Islet of Langerhans (tissue), 1 donor: ENCODE measurements around the gene RAPGEF2.
A peak's percentile ranks its signal among the peaks of the same experiment; 100 is the strongest.
"Not testable (repeated sequence)": the region's sequence is repeated elsewhere in the genome, so short reads cannot be mapped to it uniquely, and the experiment has no call there.

ENCODE experiments used
- FAIRE-seq: peaks from one replicate; lab custom pipeline; 2011; peaks lifted over from hg19 to GRCh38; lab: Jason Lieb, UNC

RAPGEF2 gene

GRCh38 chr4:159102622-159103383 is at the start of gene RAPGEF2:
Gene RAPGEF2, plus strand, starts transcription at chr4:159103079. Its CDS starts 1,084 bp downstream, at chr4:159104163.
- no peak for FAIRE-seq

DNA sequence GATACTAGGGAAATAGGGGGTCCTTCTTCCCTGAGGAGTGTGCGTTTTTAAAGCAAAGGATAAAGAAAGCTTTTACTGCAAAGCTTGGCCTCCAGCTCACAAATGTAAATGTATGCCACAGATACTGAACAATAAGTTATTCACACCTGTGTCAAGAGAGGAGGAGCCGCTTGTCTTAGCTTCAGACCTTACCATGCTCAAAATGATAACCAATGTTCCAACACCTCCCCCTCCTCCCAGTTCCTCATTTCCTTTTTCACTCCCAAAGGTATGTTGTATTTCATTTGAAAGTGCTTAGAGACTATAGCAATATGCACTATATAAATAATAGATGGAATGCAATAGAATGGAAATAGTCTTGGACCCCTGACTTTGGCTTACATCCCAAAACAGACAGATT is 47.0 kb upstream of the RAPGEF2 start:
- no peak for FAIRE-seq

DNA sequence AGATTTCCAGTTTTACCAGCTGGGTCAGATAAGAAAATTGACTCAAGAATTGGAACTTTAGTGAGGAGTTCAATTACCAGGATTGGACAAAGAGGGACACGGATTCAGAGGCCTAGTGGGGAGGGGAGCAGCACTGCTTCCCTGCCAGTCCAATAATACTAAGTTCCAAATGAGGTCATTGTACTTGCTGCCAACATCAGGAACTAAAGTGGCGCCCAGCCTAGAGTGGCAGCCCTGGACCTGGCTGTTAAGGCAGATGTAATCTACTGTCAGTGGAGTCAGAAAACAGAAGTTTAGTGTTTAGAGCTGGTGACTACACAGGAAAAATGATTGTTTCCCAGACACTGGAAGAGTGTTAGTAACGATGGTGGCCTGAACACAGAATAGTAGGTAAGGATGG is 42.7 kb upstream of the RAPGEF2 start:
- FAIRE-seq = no peak

DNA sequence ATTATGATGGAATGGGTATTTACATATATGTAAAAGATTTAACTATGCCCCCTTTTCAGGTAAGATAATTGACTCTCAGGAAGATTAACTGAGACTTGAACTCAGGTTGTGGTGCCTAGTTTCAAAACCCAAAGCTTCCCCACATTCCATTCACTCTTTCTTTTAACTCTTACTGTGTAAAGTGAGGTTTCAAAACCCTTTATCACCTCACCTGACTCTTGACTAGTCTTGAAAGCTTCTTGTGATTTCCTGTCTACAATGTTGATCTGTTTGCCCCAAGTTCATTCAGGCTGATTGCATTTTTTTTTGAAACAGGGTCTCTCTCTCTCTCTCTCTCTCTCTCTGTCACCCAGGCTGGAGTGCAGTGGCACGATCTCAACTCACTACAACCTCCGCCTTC is 40.5 kb upstream of the RAPGEF2 start:
- FAIRE-seq = no peak

DNA sequence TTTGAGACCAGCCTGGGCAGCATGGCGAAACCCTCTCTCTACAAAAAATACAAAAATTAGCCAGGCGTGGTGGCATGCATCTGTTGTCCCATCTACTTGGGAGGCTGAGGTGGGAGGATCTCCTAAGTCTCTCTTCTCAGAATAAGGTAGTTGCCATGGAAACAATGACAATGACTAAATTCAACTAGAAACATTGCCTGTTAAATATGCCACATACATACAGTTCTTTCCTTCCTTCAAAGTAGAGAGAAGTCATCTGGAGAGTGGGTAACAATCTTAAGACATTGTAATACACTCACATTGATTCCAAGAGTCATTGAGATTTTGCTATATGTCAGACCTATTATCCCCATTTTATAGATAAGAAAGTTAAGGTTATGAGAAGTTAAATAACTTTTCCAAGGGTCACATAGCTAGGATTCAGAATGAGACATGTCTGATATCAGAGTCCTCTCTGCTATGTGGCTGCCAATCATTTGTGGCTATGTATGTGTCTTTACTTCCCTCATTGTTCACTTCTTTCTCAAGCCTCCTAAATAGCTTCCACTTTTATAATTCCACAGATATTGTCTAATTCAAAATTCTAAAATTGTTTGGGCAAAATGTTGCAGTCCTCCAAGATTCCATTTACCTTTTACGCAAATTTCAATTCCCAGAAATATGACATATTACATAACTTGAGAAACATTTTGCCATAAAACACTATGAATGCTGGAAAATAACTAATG is 37.2 kb upstream of the RAPGEF2 start:
- no peak for FAIRE-seq

GRCh38 chr4:159068139-159068538 is 34.7 kb upstream of the RAPGEF2 start:
- FAIRE-seq = not testable (repeated sequence)

DNA sequence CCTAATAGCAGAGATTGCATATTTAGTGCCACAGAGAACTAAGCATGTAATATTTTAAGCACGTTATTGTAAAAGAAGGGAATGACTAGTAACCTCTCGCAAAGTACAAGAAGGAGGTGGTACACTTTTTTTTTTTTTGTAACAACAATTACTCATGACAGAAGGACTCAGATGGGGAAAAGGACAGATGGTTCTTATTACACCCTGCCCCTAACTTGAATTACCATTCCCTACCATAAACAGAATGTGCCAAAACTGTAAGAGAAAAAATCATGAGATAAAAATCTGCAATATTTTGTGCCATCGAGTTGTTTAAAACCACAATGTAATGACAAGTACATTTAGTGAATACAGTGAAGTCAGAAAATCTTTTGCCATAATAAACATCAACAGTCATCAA is 33.0 kb upstream of the RAPGEF2 start:
- no peak for FAIRE-seq

DNA sequence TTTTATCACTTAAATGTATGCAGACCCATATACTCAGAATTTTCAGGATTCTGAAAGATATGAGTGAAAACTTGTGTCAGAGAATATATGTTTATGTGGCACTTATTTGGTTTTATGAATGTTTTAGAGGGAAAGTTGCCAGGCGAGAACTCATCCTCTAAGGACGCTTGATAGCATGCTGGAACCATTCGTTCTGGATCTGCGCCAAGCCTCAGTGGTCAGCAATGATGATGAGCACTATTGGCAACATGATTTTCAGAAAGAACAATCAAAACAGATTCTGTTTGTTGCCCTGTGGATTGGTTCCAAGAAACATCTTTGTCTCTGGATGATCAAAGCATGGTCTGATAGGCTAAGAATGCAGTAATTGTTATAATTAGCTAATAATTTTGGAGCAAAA is 32.1 kb upstream of the RAPGEF2 start:
- FAIRE-seq = no peak

- FAIRE-seq = peak; percentile 56
Measured at GRCh38 chr4:159071178-159071968, 31.5 kb upstream of the RAPGEF2 start.

DNA sequence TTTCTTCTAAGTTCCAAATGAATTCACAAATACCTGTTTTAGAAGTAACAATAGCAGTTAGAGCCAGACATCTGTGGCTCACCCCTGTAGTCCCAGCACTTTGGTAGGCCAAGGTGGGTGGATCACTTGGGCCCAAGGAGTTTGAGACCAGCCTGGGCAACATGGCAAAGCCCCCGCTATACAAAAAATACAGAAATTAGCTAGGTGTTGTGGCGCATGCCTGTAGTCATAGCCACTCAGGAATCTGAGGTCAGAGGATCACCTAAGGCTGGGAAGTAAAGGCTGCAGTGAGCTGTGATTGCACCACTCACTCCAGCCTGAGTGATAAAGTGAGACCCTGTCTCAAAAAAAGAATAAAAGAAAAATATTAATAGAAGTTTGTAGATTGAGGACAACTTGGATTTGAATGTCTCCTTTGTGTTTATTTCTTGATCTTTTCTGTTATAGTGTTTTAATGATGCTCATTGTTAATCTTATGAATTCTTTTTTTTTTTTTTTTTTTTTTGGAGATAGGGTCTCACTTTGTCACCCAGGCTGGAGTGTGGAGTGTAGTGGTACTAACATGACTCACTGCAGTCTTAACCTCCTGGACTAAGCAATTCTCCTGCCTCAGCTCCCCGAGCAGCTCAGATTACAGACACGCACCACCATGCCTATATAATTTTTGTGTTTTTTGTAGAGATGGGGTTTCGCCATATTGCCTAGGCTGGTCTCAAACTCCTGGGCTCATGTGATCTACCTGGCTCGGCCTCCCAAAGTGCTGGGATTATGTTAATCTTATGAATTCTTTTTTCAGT is 30.7 kb upstream of the RAPGEF2 start:
- no peak for FAIRE-seq

- no peak for FAIRE-seq
Measured at GRCh38 chr4:159075531-159075932, 27.3 kb upstream of the RAPGEF2 start.

DNA sequence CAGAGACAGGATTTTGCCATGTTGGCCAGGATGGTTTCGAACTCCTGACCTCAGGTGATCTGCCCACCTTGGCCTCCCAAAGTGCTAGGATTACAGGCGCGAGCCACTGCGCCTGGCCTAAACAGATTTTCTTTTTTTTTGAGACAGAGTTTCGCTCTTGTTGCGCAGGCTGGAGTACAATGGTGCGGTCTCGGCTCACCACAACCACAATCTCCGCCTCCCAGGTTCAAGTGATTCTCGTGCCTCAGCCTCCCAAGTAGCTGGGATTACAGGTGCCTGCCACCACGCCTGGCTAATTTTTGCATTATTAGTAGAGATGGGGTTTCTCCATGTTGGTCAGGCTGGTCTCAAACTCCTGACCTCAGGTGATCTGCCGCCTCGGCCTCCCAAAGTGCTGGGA is 25.9 kb upstream of the RAPGEF2 start:
- FAIRE-seq = not testable (repeated sequence)

DNA sequence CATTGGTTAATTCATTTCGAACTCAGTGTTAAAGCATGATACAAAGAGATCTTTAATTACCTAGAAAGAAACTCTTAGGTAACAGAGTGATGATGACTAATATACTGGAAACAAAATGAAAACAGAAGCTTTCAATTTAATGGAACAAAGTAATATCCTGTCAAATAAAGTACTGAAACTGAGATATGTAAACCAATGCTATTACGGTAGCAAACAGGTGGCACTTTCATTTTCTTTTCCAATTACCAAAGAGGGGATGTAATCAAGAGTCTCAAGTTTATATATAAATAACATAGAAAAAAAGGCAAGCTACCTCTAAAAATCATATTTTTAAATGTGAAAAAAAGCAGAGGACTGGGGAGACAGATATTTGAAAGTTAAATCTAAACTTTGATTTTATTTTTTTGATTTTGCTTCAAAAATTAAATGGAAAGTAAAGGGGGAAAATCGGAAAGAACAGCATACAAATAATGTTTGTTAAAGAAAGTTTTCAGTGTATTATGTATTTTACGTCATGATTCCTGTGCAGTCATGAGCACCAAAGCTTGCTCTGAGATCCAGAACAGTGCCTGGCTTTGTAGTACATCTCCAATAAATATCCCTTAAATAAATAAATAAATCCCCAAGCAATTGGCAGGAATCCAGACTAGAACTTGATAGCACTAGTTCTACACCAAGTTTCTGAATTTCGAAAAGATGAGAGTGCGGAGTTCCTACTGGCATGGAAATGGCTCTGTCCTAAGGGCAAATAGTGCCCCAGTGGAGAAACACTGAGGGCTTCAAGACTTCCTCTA is 25.0 kb upstream of the RAPGEF2 start:
- peak; percentile 92 for FAIRE-seq

DNA sequence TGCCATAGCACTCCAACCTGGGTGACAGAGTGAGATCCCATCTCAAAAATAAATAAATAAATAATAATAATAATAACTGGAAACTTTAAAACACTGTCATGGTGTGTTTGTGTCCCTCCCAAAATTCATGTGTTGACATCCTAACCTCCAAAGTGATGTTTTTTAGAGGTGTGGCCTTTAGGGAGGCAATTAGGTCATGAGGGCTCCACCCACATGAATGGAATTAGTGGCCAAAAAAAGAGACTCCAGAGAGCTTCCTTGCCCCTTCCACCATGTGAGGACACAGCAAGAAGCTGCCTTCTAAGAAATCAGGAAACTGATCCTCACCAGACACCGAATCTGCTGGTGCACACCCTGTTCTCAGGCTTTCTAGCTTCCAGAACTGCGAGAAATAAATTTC is 23.8 kb upstream of the RAPGEF2 start:
- FAIRE-seq = no peak

- no peak for FAIRE-seq
Measured at GRCh38 chr4:159086606-159087005, 16.3 kb upstream of the RAPGEF2 start.

DNA sequence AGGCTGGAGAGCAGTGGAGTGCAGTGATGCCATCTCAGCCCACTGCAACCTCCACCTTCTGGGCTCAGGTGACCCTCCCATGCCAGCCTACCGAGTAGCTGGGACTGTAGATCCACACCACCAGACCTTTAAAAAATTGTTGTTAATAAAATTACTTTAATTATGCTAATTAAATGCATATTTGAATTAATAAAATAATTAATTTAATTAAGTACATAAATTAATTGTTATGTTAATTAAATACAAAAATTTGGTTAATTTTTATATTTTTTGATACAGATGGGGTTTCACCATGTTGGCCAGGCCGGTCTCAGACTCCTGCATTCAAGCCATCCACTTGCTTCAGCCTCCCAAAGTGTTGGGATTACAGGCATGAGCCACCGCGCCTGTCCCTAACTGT is 12.6 kb upstream of the RAPGEF2 start:
- FAIRE-seq = no peak

DNA sequence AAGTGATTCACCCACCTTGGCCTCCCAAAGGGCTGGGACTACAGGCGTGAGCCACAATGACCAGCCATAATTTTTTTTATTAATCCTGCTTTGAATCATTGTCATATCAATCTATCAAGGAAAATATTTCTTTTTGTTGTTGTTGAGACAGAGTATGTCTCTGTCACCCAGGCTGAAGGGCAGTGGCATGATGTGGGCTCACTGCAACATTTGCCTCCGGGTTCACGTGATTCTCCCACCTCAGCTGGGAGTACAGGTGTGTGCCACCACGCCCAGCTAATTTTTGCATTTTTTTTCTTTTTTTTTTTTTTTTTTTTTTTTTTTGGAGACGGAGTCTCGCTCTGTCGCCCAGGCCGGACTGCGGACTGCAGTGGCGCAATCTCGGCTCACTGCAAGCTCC is 8.7 kb upstream of the RAPGEF2 start:
- FAIRE-seq = not testable (repeated sequence)

GRCh38 chr4:159096434-159096833 is 6.4 kb upstream of the RAPGEF2 start:
- no peak for FAIRE-seq

DNA sequence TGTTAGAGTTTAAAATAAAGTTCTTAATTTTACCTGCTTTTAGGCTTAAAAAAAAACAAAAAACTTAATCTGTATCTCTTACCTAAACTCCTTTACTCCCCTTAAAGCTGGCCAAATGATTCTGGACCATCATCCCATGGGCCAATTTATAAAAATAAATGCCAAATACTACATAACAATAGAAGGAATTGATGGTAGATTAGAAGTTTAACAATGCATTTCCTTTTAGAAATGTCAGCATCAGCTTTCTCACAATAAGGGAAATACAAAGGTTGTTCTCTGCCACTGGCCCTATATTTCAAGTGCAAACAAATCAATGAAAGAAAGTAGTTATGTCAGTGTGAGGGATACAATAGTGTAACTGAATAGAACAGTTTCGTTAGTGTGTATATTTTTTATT is 5.7 kb upstream of the RAPGEF2 start:
- FAIRE-seq = no peak

- no peak for FAIRE-seq
Measured at GRCh38 chr4:159097785-159098184, 5.1 kb upstream of the RAPGEF2 start.

GRCh38 chr4:159098482-159099127 is 4.3 kb upstream of the RAPGEF2 start:
- no peak for FAIRE-seq
